ENCODE measurements around the gene RPS16. TPM values are rescaled to one million over a fixed set of nuclear protein-coding genes. Genes with fewer than 3 reads are reported as not detected.

RPS16 gene
- total and polyA plus RNA-seq, 9 of the 15 experiments (the other 6 are each of a cell fraction or from before 2014, with no cell fraction given): 82.6 to 3,671 (median 2,204) TPM

GRCh38 chr19:39412100-39412866 lies 23.5 kb downstream of the RPS16 start, which contains the start of gene PLEKHG2 (continued):
- TF ChIP-seq CHD7 (IDR thresholded peaks at IDR 0.05; ENCODE audit: low read depth, low read length) (no peak), MGA (IDR thresholded peaks at IDR 0.05) (no peak), SAFB (IDR thresholded peaks at IDR 0.05; ENCODE audit: borderline replicate concordance, low read depth, low read length) (no peak)

All from K562 (cell line).